Germinal center (tissue), 1 donor: ENCODE data around the gene CSF3R.

Experiments
- DNase-seq: peaks from one replicate; pipeline ENCODE4 v3.0.0; 2012; ENCODE audit warnings: mixed read lengths, low spot score

The CSF3R gene

DNA sequence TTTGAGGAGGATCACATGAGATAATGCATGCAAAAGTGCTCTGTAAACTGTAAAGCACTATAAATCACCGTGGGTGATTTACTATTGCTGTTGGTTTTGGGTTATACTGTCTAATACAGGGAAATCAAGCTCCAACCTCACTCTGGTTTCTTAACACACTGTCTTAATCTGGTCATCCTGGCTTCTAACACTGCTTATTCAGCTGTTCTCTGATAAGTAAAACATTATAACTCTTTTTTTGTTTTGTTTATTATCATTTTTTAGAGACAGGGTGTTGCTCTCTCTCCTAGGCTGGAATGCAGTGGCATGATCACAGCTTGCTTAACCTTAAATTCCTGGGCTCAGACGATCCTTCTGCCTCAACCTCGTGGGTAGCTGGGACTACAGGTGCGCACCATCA, 63.1 kb downstream of the CSF3R start:
- no peak for DNase-seq

GRCh38 chr1:36419140-36419539, 63.6 kb downstream of the CSF3R start:
- no peak for DNase-seq

DNA sequence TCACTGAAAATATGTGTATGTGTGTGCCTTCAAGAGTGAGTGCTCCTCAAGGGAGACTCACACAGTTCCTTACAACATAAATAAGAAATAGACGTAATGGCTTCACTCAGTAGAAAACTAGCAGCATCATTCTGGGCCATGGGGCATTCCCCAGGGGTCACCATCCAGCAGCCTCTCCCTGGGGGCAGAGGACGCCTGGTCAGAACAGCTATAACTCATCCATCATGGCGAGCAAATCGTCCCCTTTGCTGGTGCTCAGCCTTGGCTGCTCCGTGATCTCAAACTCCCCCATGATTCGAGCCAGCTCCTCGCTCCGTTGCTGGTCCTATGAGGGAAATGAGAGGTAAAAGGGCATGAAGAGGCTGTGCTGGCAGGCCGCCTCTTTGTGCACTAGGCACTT, 64.8 kb downstream of the CSF3R start:
- no peak for DNase-seq
